H1 (cell line): Measurements from ENCODE around the gene FAM241A. TPM values are rescaled to one million over a fixed set of nuclear protein-coding genes. Genes with fewer than 3 reads are reported as not detected.

Experiments
- CTBP2 ChIP-seq: IDR thresholded peaks from 2 replicates; pipeline ENCODE4 v1.7.0; 2011; ENCODE audit warnings: borderline replicate concordance, mild to moderate bottlenecking, moderate library complexity, mixed read lengths, low read length; ENCODE audit not compliant: insufficient read depth, insufficient read length
- MAFK ChIP-seq: IDR thresholded peaks from 2 replicates; pipeline ENCODE4 v1.6.1; 2012; ENCODE audit warnings: low read depth, mild to moderate bottlenecking, improper control_type of control experiment, low read length
- SIX5 ChIP-seq: IDR thresholded peaks from 2 replicates; pipeline ENCODE4 v1.6.1; 2011; ENCODE audit warnings: mild to moderate bottlenecking, low read depth, low read length
- SP1 ChIP-seq: IDR thresholded peaks from 2 replicates; pipeline ENCODE4 v1.6.1; 2011; ENCODE audit warnings: low read depth, low read length
- SRF ChIP-seq: IDR thresholded peaks from 2 replicates; pipeline ENCODE4 v1.6.1; 2011; ENCODE audit warnings: mild to moderate bottlenecking, low read depth, low read length, moderate library complexity
- YY1 ChIP-seq: IDR thresholded peaks from 2 replicates; pipeline ENCODE4 v1.6.1; 2011; ENCODE audit warnings: low read depth, mild to moderate bottlenecking, low read length
- polyA plus RNA-seq, 7 experiments: library from polyadenylated mRNA; depleted of rRNA in 3 of 7; stranded (reverse) in 5 of 7; unstranded in 2 of 7; fragments of >200 nt in 5 of 7; fragments of 200-250 nt in 2 of 7; gene quantifications; 1 replicate in 5 of 7; 2 replicates in 1 of 7; 4 replicates in 1 of 7; pipeline versions ENCODE4 v1.2.1 to v1.2.3, GENCODE V29; 2011 to 2013; ENCODE audit warnings: missing spikeins in 2 of 7, mixed read lengths in 2 of 7
- total RNA-seq: library from RNA; stranded (reverse); fragmentation: NEBNext Ultra II Directional; extraction: Animal tissue kit (Norgen Biotek cat#: 25700); gene quantifications from 2 replicates; pipeline ENCODE4 v1.2.1, GENCODE V29; 2021
- TF ChIP-seq, protein P1 (sequence below): IDR thresholded peaks from 2 replicates; pipeline ENCODE4 v1.6.1; 2012; ENCODE audit warnings: inconsistent platforms

FAM241A gene
- total and polyA plus RNA-seq, 2 of the 8 experiments (the other 6 are each of a cell fraction or from before 2014, with no cell fraction given): 0.20 to 0.73 TPM

GRCh38 chr4:112184438-112184837 is 39.2 kb downstream of the FAM241A start (continued):
- TF ChIP-seq SRF (no peak), YY1 (no peak), CTBP2 (no peak), SP1 (no peak), MAFK (no peak), SIX5 (no peak)
- TF ChIP-seq, protein P1, sequence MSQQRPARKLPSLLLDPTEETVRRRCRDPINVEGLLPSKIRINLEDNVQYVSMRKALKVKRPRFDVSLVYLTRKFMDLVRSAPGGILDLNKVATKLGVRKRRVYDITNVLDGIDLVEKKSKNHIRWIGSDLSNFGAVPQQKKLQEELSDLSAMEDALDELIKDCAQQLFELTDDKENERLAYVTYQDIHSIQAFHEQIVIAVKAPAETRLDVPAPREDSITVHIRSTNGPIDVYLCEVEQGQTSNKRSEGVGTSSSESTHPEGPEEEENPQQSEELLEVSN: no peak
